Smooth muscle cell (in vitro differentiated cells): ENCODE measurements around the gene KDM2A. TPM values are rescaled to one million over a fixed set of nuclear protein-coding genes. Genes with fewer than 3 reads are reported as not detected.

Experiments used
- DNase-seq: peaks from one replicate; lab custom pipeline; 2025; ENCODE audit not compliant: unreplicated experiment; lab: John Stamatoyannopoulos, UW
- H2AFZ ChIP-seq: fragments of 200-600 bp; sonication (generic); 2 replicates; pipeline ENCODE4 v1.6.0; 2016; ENCODE audit warnings: antibody characterized with exemption, low read depth, mild to moderate bottlenecking
- H3F3A ChIP-seq: fragments of 200-600 bp; sonication (generic); 2 replicates; pipeline ENCODE4 v1.6.0; 2017; ENCODE audit warnings: antibody characterized with exemption, low read depth
- H3K27ac ChIP-seq: fragments of 200-600 bp; sonication (generic); 2 replicates; pipeline ENCODE4 v1.5.1; 2016; ENCODE audit warnings: low read depth, mild to moderate bottlenecking
- H3K27me3 ChIP-seq: fragments of 200-600 bp; sonication (generic); 2 replicates; pipeline ENCODE4 v1.6.1; 2016; ENCODE audit warnings: low read depth, mild to moderate bottlenecking
- H3K36me3 ChIP-seq: fragments of 200-600 bp; sonication (generic); 2 replicates; pipeline ENCODE4 v1.5.1; 2016; ENCODE audit warnings: low read depth
- H3K4me1 ChIP-seq: fragments of 200-600 bp; sonication (generic); 2 replicates; pipeline ENCODE4 v1.5.1; 2016; ENCODE audit warnings: low read depth
- H3K4me2 ChIP-seq: fragments of 200-600 bp; sonication (generic); 2 replicates; pipeline ENCODE4 v1.6.0; 2016; ENCODE audit warnings: mild to moderate bottlenecking
- H3K4me3 ChIP-seq: fragments of 200-600 bp; sonication (generic); 2 replicates; pipeline ENCODE4 v1.5.1; 2016; ENCODE audit warnings: mild to moderate bottlenecking
- H3K79me2 ChIP-seq: fragments of 200-600 bp; sonication (generic); 2 replicates; pipeline ENCODE4 v1.6.0; 2016; ENCODE audit warnings: low read depth, mild to moderate bottlenecking
- H3K9ac ChIP-seq: fragments of 200-600 bp; sonication (generic); 2 replicates; pipeline ENCODE4 v1.6.0; 2016; ENCODE audit warnings: low read depth
- H3K9me3 ChIP-seq: fragments of 200-600 bp; sonication (generic); replicated peaks from 2 replicates; pipeline ENCODE4 v1.5.1; 2016; ENCODE audit warnings: low read depth
- H4K20me1 ChIP-seq: fragments of 200-600 bp; sonication (generic); 2 replicates; pipeline ENCODE4 v1.6.0; 2016; ENCODE audit warnings: low read depth
- WGBS: methylation state at CpG from one replicate; pipeline ENCODE4 v1.1.7; 2016; ENCODE audit warnings: low lambda C conversion rate; 5-methylcytosine and 5-hydroxymethylcytosine counted together
- polyA plus RNA-seq: library from polyadenylated mRNA; unstranded; fragments of >200 nt; fragmentation: Nextera tagmentation; extraction: Ambion mirVana; gene quantifications from 2 replicates; pipeline ENCODE4 v1.2.1, GENCODE V29; 2016
- total RNA-seq: library from RNA; depleted of rRNA; stranded (reverse); fragments of >200 nt; gene quantifications from 2 replicates; pipeline ENCODE4 v1.2.3, GENCODE V29; 2014
- TF ChIP-seq, protein P1 (sequence below): fragments of 200-600 bp; sonication (generic); IDR thresholded peaks from 2 replicates; pipeline ENCODE4 v1.5.1; 2017; ENCODE audit warnings: borderline replicate concordance, mild to moderate bottlenecking, antibody characterized with exemption; ENCODE audit not compliant: insufficient read depth, poor library complexity, severe bottlenecking

Gene KDM2A
- total and polyA plus RNA-seq, 2 experiments from 2014 or later, result 18.9 to 44.9 TPM

DNA sequence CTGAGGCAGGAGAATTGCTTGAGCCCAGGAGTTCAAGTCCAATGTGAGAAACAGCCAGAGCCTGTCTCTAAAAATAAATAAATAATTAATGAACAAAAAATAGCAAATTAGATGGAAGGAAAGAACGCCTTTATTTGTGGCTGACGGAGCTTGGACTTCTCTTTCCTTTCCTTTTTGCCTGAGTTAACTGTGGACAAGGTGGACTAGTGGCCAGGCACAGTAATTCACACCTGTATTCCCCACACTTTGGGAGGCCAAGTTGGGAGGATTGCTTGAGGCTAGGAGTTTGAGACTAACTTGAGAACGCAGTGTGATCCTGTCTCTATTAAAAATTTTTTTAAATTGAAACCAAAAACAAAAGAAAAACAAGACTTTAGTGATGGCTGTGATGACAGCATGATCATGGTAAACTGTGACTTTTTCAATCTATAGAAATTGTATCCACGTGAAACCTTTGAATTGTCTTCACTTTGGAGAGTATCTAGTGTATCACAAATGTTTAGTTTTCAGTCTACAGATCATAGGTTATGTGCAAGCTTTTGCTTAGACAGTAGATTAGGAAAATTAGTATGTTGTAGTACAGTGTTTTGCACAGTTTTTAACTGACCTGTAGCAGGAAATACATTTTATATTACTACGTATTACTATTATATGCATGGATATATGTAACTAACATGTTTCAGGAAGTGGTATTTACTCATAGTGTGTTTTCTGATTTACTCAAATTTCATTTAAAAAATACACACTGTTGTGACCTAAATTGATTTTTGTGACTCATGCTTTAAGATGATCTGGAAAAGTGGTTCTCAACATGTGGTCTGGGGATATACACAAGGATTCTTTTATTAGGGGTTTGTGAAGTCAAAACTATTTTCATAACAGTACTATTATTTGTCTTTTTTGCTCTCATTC is 42.1 kb downstream of the KDM2A start:
- Histone ChIP-seq H3K4me1 (no peaks in the 10 kb centered on the region), H3F3A (no peaks in the 10 kb centered on the region), H2AFZ (no peak overlapping the region), H3K9ac (no peak overlapping the region), H3K79me2 (peaks cover 99% of the 10 kb centered on the region), H3K9me3 (no peaks in the 10 kb centered on the region), H4K20me1 (peaks cover 95% of the 10 kb centered on the region), H3K27me3 (no peaks in the 10 kb centered on the region), H3K27ac (peak overlapping the region; percentile 17), H3K4me3 (no peak overlapping the region), H3K36me3 (no peaks in the 10 kb centered on the region), H3K4me2 (no peak overlapping the region)
- 95% methylated on average over 5 of the region's 5 CpGs for WGBS
- TF ChIP-seq, protein P1, sequence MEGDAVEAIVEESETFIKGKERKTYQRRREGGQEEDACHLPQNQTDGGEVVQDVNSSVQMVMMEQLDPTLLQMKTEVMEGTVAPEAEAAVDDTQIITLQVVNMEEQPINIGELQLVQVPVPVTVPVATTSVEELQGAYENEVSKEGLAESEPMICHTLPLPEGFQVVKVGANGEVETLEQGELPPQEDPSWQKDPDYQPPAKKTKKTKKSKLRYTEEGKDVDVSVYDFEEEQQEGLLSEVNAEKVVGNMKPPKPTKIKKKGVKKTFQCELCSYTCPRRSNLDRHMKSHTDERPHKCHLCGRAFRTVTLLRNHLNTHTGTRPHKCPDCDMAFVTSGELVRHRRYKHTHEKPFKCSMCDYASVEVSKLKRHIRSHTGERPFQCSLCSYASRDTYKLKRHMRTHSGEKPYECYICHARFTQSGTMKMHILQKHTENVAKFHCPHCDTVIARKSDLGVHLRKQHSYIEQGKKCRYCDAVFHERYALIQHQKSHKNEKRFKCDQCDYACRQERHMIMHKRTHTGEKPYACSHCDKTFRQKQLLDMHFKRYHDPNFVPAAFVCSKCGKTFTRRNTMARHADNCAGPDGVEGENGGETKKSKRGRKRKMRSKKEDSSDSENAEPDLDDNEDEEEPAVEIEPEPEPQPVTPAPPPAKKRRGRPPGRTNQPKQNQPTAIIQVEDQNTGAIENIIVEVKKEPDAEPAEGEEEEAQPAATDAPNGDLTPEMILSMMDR, result no peak
- DNase-seq, result no peak

DNA sequence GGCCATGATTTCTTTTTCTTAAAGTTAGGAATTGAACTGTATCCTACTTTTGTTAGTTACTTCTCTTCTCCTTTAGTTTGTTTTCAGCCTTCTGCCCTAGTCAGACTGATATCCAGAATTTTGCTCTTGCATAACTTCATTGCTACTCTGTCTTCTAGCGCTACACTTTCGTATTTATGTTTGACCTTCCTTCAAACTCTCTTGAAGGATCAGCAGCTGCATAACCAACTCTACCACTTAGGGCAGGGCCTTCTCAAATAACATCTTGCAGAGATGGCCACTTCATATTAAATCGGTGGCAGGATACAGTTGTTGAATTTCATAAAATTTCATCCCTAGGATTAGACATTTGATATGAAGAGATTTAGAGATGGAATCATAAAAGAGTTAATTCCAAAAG is 43.9 kb downstream of the KDM2A start:
- DNase-seq, result no peak
- no peak overlapping the region for H3K4me2 ChIP-seq
- H3F3A ChIP-seq, result peaks cover 7% of the 10 kb centered on the region
- no peak overlapping the region for H3K9ac ChIP-seq
- no peak overlapping the region for H2AFZ ChIP-seq
- H4K20me1 ChIP-seq, result peaks cover 100% of the 10 kb centered on the region
- H3K9me3 ChIP-seq, result no peaks in the 10 kb centered on the region
- 99% methylated on average over 3 of the region's 3 CpGs for WGBS
- H3K4me1 ChIP-seq, result no peaks in the 10 kb centered on the region
- H3K4me3 ChIP-seq, result no peak overlapping the region
- H3K79me2 ChIP-seq, result peaks cover 100% of the 10 kb centered on the region
- H3K36me3 ChIP-seq, result no peaks in the 10 kb centered on the region
- H3K27me3 ChIP-seq, result no peaks in the 10 kb centered on the region
- no peak overlapping the region for H3K27ac ChIP-seq
- TF ChIP-seq, protein P1, result no peak

DNA sequence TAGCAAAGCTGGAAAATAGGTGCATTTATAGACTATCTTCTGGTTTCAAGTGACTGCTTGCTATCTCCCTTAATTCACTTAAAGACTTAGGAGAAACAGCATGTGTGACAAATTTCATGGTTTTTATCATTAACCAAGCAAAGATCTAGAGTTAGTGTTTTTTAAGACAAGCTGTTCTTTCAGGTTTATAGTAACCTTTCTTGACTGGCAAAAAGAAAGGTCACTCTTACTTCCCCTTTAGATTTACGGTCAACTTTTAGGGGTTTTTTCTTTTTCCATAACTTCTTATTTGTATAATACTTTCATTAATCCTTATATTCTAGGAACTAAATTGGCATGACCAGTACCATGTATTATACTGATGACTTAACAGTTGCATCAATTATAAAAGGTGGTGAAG is 46.6 kb downstream of the KDM2A start:
- Histone ChIP-seq H3K4me3 (no peak overlapping the region), H3F3A (peaks cover 7% of the 10 kb centered on the region), H3K79me2 (peaks cover 97% of the 10 kb centered on the region), H3K9me3 (no peaks in the 10 kb centered on the region), H4K20me1 (peaks cover 100% of the 10 kb centered on the region), H3K9ac (no peak overlapping the region), H3K4me1 (no peaks in the 10 kb centered on the region), H3K4me2 (no peak overlapping the region), H3K27me3 (no peaks in the 10 kb centered on the region), H2AFZ (no peak overlapping the region), H3K27ac (no peak overlapping the region), H3K36me3 (no peaks in the 10 kb centered on the region)
- DNase-seq, result no peak
- TF ChIP-seq, protein P1, result no peak
- WGBS, result 100% methylated on average over 1 of the region's 1 CpG
